CD14-positive monocyte (primary cell): ENCODE measurements around the gene AFAP1L1. TPM values are rescaled to one million over a fixed set of nuclear protein-coding genes. Genes with fewer than 3 reads are reported as not detected.

Source experiments
- DNase-seq, 3 donors: peaks; one replicate each; pipeline ENCODE4 v3.0.0-alpha.2; 2011 to 2022
- H2AFZ ChIP-seq: 2 replicates; pipeline ENCODE4 v1.6.0; 2012; ENCODE audit warnings: mild to moderate bottlenecking, low read depth, low read length, inconsistent platforms; ENCODE audit not compliant: insufficient read depth, poor library complexity, severe bottlenecking
- H3K27ac ChIP-seq, 2 donors: 1 replicate in 1 of 2; 2 replicates in 1 of 2; pipeline ENCODE4 v1.5.1; 2012 to 2013; ENCODE audit warnings: low read length in 2 of 2, control low read depth in 1 of 2, inconsistent platforms in 1 of 2, low read depth in 1 of 2, mild to moderate bottlenecking in 1 of 2
- H3K27me3 ChIP-seq, 2 donors: one replicate each; pipeline versions ENCODE4 v1.6.0 to v1.6.1; 2011 to 2013; ENCODE audit warnings: low read length in 2 of 2; ENCODE audit not compliant: control insufficient read depth in 2 of 2, insufficient read depth in 2 of 2
- H3K36me3 ChIP-seq, 2 donors: replicated peaks in 1 of 2; 1 replicate in 1 of 2; 2 replicates in 1 of 2; pipeline versions ENCODE4 v1.5.1 to v1.6.1; 2012 to 2013; ENCODE audit warnings: low read length in 2 of 2, control low read depth in 1 of 2, inconsistent platforms in 1 of 2, mild to moderate bottlenecking in 1 of 2; ENCODE audit not compliant: insufficient read depth in 2 of 2, control insufficient read depth in 1 of 2
- H3K4me1 ChIP-seq, 2 donors: 1 replicate in 1 of 2; 2 replicates in 1 of 2; pipeline versions ENCODE4 v1.5.1 to v1.6.1; 2012 to 2013; ENCODE audit warnings: low read length in 2 of 2, control low read depth in 1 of 2, inconsistent platforms in 1 of 2, mild to moderate bottlenecking in 1 of 2, moderate library complexity in 1 of 2; ENCODE audit not compliant: insufficient read depth in 2 of 2, control insufficient read depth in 1 of 2
- H3K4me2 ChIP-seq: replicated peaks from 2 replicates; pipeline ENCODE3; 2012; ENCODE audit warnings: low read length, moderate library complexity, mild to moderate bottlenecking; ENCODE audit not compliant: poor library complexity, severe bottlenecking; ENCODE audit errors: extremely low read depth
- H3K4me3 ChIP-seq, 3 experiments: fragments of 200-600 bp in 1 of 3; sonication (generic) in 1 of 3; replicated peaks in 1 of 3; 1 replicate in 2 of 3; 2 replicates in 1 of 3; pipeline ENCODE4 v1.5.1; 2011 to 2013; ENCODE audit warnings: low read length in 3 of 3, mild to moderate bottlenecking in 3 of 3, control low read depth in 2 of 3, low read depth in 2 of 3, inconsistent platforms in 1 of 3, moderate library complexity in 1 of 3
- H3K79me2 ChIP-seq: 2 replicates; pipeline ENCODE4 v1.6.0; 2012; ENCODE audit warnings: mild to moderate bottlenecking, control low read depth, inconsistent platforms, low read length, moderate library complexity; ENCODE audit not compliant: insufficient read depth
- H3K9ac ChIP-seq: 2 replicates; pipeline ENCODE4 v1.6.0; 2017; ENCODE audit warnings: low read length, mild to moderate bottlenecking; ENCODE audit not compliant: insufficient read depth, poor library complexity, severe bottlenecking
- H3K9me3 ChIP-seq, 2 donors: replicated peaks in 1 of 2; 1 replicate in 1 of 2; 2 replicates in 1 of 2; pipeline versions ENCODE4 v1.5.1 to v1.6.1; 2012 to 2013; ENCODE audit warnings: low read length in 2 of 2, control low read depth in 1 of 2; ENCODE audit not compliant: control insufficient read depth in 1 of 2, insufficient read depth in 1 of 2
- H4K20me1 ChIP-seq: 2 replicates; pipeline ENCODE4 v1.6.0; 2012; ENCODE audit warnings: mild to moderate bottlenecking, low read length, control low read depth, moderate library complexity; ENCODE audit not compliant: insufficient read depth
- H3K27ac Mint-ChIP-seq, 7 donors: one replicate each; pipeline ENCODE4 v1.8.0; 2020; ENCODE audit warnings: mild to moderate bottlenecking in 7 of 7, mixed read lengths in 7 of 7, moderate library complexity in 6 of 7, inconsistent platforms in 2 of 7
- H3K27me3 Mint-ChIP-seq, 3 donors: one replicate each; pipeline ENCODE4 v1.8.0; 2021 to 2022; ENCODE audit warnings: low read depth in 3 of 3, mild to moderate bottlenecking in 3 of 3, mixed read lengths in 3 of 3, moderate library complexity in 3 of 3, inconsistent platforms in 1 of 3
- H3K36me3 Mint-ChIP-seq, 2 donors: one replicate each; pipeline ENCODE4 v1.8.0; 2020; ENCODE audit warnings: mixed read lengths in 2 of 2, inconsistent platforms in 1 of 2, mild to moderate bottlenecking in 1 of 2
- H3K4me1 Mint-ChIP-seq: one replicate; pipeline ENCODE4 v1.8.0; 2020; ENCODE audit warnings: mild to moderate bottlenecking, mixed read lengths
- H3K4me3 Mint-ChIP-seq, 2 donors: one replicate each; pipeline ENCODE4 v1.8.0; 2020; ENCODE audit warnings: mild to moderate bottlenecking in 2 of 2, mixed read lengths in 2 of 2, moderate library complexity in 1 of 2
- H3K9me3 Mint-ChIP-seq, 7 donors: one replicate each; pipeline ENCODE4 v1.8.0; 2020 to 2022; ENCODE audit warnings: mixed read lengths in 7 of 7, mild to moderate bottlenecking in 6 of 7, moderate library complexity in 6 of 7, inconsistent platforms in 2 of 7
- CTCF ChIP-seq: fragments of 200-600 bp; IDR thresholded peaks from one replicate; pipeline ENCODE4 v1.8.0; 2022; ENCODE audit warnings: antibody characterized with exemption, mild to moderate bottlenecking
- WGBS: methylation state at CpG from one replicate; pipeline ENCODE4 v1.1.5; 2013; ENCODE audit warnings: missing lambda C conversion rate; ENCODE audit not compliant: insufficient coverage; 5-methylcytosine and 5-hydroxymethylcytosine counted together
- intact Hi-C, 2 donors: fragments of 100-400 bp; cut with micrococcal nuclease; formaldehyde crosslinking; loops; one replicate each; pipeline versions ENCODE4 v1.15.0 to v1.15.1; 2023
- polyA plus RNA-seq, 3 donors: library from polyadenylated mRNA; depleted of rRNA in 1 of 3; unstranded in 2 of 3; stranded (reverse) in 1 of 3; fragments of 300-500 nt in 2 of 3; fragments of >200 nt in 1 of 3; fragmentation: Illumina TruSeq in 2 of 3; gene quantifications; 1 replicate in 2 of 3; 2 replicates in 1 of 3; pipeline ENCODE4 v1.2.3, GENCODE V29; 2012 to 2021

The AFAP1L1 gene
- polyA plus RNA-seq, 3 donors, result not detected

- DNase-seq, result peak; percentile 16 to 30 (median 18)
- no peaks in the 10 kb centered on the region for H3K36me3 ChIP-seq
Measured at GRCh38 chr5:149317281-149318048, 45.8 kb downstream of the AFAP1L1 start.

GRCh38 chr5:149319174-149319573 is 47.5 kb downstream of the AFAP1L1 start:
- 97% methylated on average over 3 of the region's 3 CpGs for WGBS
- Mint-ChIP-seq H3K9me3 (peaks cover 0 to 1% (median 0%) of the 10 kb centered on the region in 7 donors), H3K27ac (no peak overlapping the region)

More at GRCh38 chr5:149317281-149318048, 45.8 kb downstream of the AFAP1L1 start:
- Histone ChIP-seq H3K27ac (no peak overlapping the region), H3K4me1 (no peaks in the 10 kb centered on the region), H3K4me2 (no peak overlapping the region), H3K79me2 (no peaks in the 10 kb centered on the region), H3K9me3 (no peaks in the 10 kb centered on the region), H3K4me3 (no peak overlapping the region), H2AFZ (no peak overlapping the region), H3K9ac (no peak overlapping the region), H4K20me1 (no peaks in the 10 kb centered on the region), H3K27me3 (no peaks in the 10 kb centered on the region)
- no peak overlapping the region for H3K4me3 Mint-ChIP-seq
- no peaks in the 10 kb centered on the region for H3K9me3 Mint-ChIP-seq
- TF ChIP-seq CTCF, result peak; percentile 79
- intact Hi-C loops, result loop anchor here in 1 of 2 donors (5.0 kb wide), 1 partner anchor 55 kb away; no protein-coding TSS in a partner anchor
- no peaks in the 10 kb centered on the region for H3K36me3 Mint-ChIP-seq
- no peaks in the 10 kb centered on the region for H3K4me1 Mint-ChIP-seq
- 91% methylated on average over 12 of the region's 14 CpGs for WGBS
- peaks cover 0 to 6% (median 2%) of the 10 kb centered on the region in 3 donors for H3K27me3 Mint-ChIP-seq
- no peak overlapping the region for H3K27ac Mint-ChIP-seq

More at GRCh38 chr5:149319174-149319573, 47.5 kb downstream of the AFAP1L1 start:
- no peak for DNase-seq
- no peak overlapping the region for H2AFZ ChIP-seq
- intact Hi-C loops, result loop anchor here in 1 of 2 donors (5.0 kb wide), 1 partner anchor 53 kb away; no protein-coding TSS in a partner anchor
- no peak overlapping the region for H3K4me3 Mint-ChIP-seq
- peaks cover 0 to 4% (median 2%) of the 10 kb centered on the region in 3 donors for H3K27me3 Mint-ChIP-seq
- no peak overlapping the region for H3K9ac ChIP-seq
- no peaks in the 10 kb centered on the region for H3K79me2 ChIP-seq
- H3K9me3 ChIP-seq, result no peaks in the 10 kb centered on the region
- TF ChIP-seq CTCF, result no peak
- H3K4me2 ChIP-seq, result no peak overlapping the region
- H3K27me3 ChIP-seq, result no peaks in the 10 kb centered on the region
- H3K4me3 ChIP-seq, result no peak overlapping the region
- H3K4me1 Mint-ChIP-seq, result peaks cover 5% of the 10 kb centered on the region
- H3K36me3 Mint-ChIP-seq, result no peaks in the 10 kb centered on the region
- no peaks in the 10 kb centered on the region for H4K20me1 ChIP-seq
- no peak overlapping the region for H3K27ac ChIP-seq
- H3K36me3 ChIP-seq, result no peaks in the 10 kb centered on the region
- H3K4me1 ChIP-seq, result no peaks in the 10 kb centered on the region
